ENCODE results near the gene C1QTNF2. TPM values are rescaled to one million over a fixed set of nuclear protein-coding genes. Genes with fewer than 3 reads are reported as not detected.

C1QTNF2 gene
- total and polyA plus RNA-seq, 10 of the 15 experiments (the other 5 are each of a cell fraction or from before 2014, with no cell fraction given) = not detected

GRCh38 chr5:160356550-160357347 is 13.7 kb downstream of the C1QTNF2 start:
- no peak overlapping the region for H3K4me2 ChIP-seq (ENCODE audit: control insufficient read depth, insufficient read depth)
- no peak for DNase-seq (ENCODE audit: low read depth, low spot score)
- H3K27me3 ChIP-seq (replicated peaks in 1 of 2; ENCODE audit: control insufficient read depth in 2 of 2, insufficient read depth in 2 of 2, low read length in 1 of 2) = no peaks in the 10 kb centered on the region; a peak in 1 of 4 replicates
- H3K9ac ChIP-seq (ENCODE audit: control insufficient read depth, insufficient read depth, low read length) = no peak overlapping the region
- no TSS peak for BruUV-seq (replicated peaks)
- H4K20me1 ChIP-seq (ENCODE audit: control insufficient read depth, insufficient read depth) = no peaks in the 10 kb centered on the region
- no peaks in the 10 kb centered on the region for H3K9me3 ChIP-seq (replicated peaks; ENCODE audit: control insufficient read depth, insufficient read depth, low read length)
- ChIA-PET POLR2A (no interaction called here), RAD21 (ENCODE audit: unreplicated experiment) (no interaction called here), CTCF (interaction anchor here (1.2 kb wide), 1 partner anchor 11 kb away, joined by 3 read pairs; no protein-coding TSS in a partner anchor), SMC1A (ENCODE audit: uncharacterized antibody, unreplicated experiment) (no interaction called here)
- no peaks in the 10 kb centered on the region for H3K79me2 ChIP-seq (ENCODE audit: control insufficient read depth, insufficient read depth, low read length)
- ATAC-seq = no peak
- TF ChIP-seq NR2F1 (conservative IDR thresholded peaks at IDR 0.05) (no peak), TCF7 (IDR thresholded peaks at IDR 0.05; ENCODE audit: borderline replicate concordance) (no peak), MYC (IDR thresholded peaks at IDR 0.05; ENCODE audit: insufficient read depth, insufficient read length, insufficient replicate concordance, low read length, severe bottlenecking) (no peak), MEF2B (IDR thresholded peaks at IDR 0.05; ENCODE audit: partially characterized antibody, poor library complexity, severe bottlenecking) (no peak), KDM1A (IDR thresholded peaks at IDR 0.05; ENCODE audit: borderline replicate concordance) (no peak), POLR2AphosphoS5 (IDR thresholded peaks at IDR 0.05; ENCODE audit: low read length) (no peak), ZNF207 (IDR thresholded peaks at IDR 0.05; ENCODE audit: borderline replicate concordance) (no peak), TCF3 (IDR thresholded peaks at IDR 0.05; ENCODE audit: borderline replicate concordance, insufficient read depth, low read depth, low read length) (no peak), YY1 (IDR thresholded peaks at IDR 0.05; ENCODE audit: low read depth, low read length) (no peak), FOS (IDR thresholded peaks at IDR 0.05; ENCODE audit: borderline replicate concordance, extremely low read depth, insufficient read length) (no peak), MYB (IDR thresholded peaks at IDR 0.05; ENCODE audit: borderline replicate concordance, low read depth, low read length) (no peak), PML (IDR thresholded peaks at IDR 0.05; ENCODE audit: low read length) (no peak), ATF3 (IDR thresholded peaks at IDR 0.05; ENCODE audit: borderline replicate concordance, extremely low read depth, low read depth, low read length) (no peak), MXI1 (IDR thresholded peaks at IDR 0.05; ENCODE audit: low read depth, low read length) (no peak), BACH1 (IDR thresholded peaks at IDR 0.05; ENCODE audit: borderline replicate concordance) (no peak)
- no peak for FAIRE-seq
- no peak overlapping the region for H3K27ac ChIP-seq (ENCODE audit: control insufficient read depth, insufficient read depth)
- in situ Hi-C loops (cut with MboI) = no loop called here
- no peaks in the 10 kb centered on the region for H3K36me3 ChIP-seq (ENCODE audit: control insufficient read depth in 2 of 2, insufficient read depth in 2 of 2, low read length in 1 of 2)
- H3K4me1 ChIP-seq (ENCODE audit: control insufficient read depth, insufficient read depth, low read length) = no peaks in the 10 kb centered on the region
- H2AFZ ChIP-seq (ENCODE audit: control insufficient read depth, low read depth, low read length) = no peak overlapping the region
- intact Hi-C loops (cut with micrococcal nuclease; ENCODE audit: unreplicated experiment) = no loop called here
- 31% methylated on average over 7 of the region's 7 CpGs for WGBS (ENCODE audit: insufficient coverage, insufficient replicate concordance, low lambda C conversion rate, missing lambda C conversion rate)
- no peak overlapping the region for H3K4me3 ChIP-seq

All from GM12878 (cell line).